AG04449 (cell line): ENCODE results near the gene SLC7A8.
"Not testable (repeated sequence)": the region's sequence is repeated elsewhere in the genome, so short reads cannot be mapped to it uniquely, and the experiment has no call there.

ENCODE experiments used
- CTCF ChIA-PET: fragments of 350-600 bp; formaldehyde crosslinking; extraction: SDS; loops from one replicate; lab custom pipeline; 2021; ENCODE audit warnings: antibody characterized with exemption; lab: Yijun Ruan, JAX
- POLR2A ChIA-PET: fragments of 400-600, 350-600 bp; formaldehyde crosslinking; extraction: SDS; loops from one replicate; lab custom pipeline; 2020; ENCODE audit warnings: antibody characterized with exemption, inconsistent platforms; lab: Yijun Ruan, JAX
- DNase-seq: peaks from one replicate; pipeline ENCODE4 v3.0.0-alpha.2; 2010; ENCODE audit warnings: low read depth, low spot score
- H3K4me3 ChIP-seq: 2 replicates; pipeline ENCODE4 v1.5.1; 2011; ENCODE audit warnings: low read depth, mild to moderate bottlenecking, control low read depth, low read length
- TF ChIP-seq, protein P1 (sequence below): IDR thresholded peaks from one replicate; pipeline ENCODE4 v1.5.1; 2011; ENCODE audit warnings: mild to moderate bottlenecking, moderate library complexity, low read length, control low read depth, inconsistent platforms; ENCODE audit not compliant: insufficient read depth; ENCODE audit errors: missing control alignments

SLC7A8 gene

DNA sequence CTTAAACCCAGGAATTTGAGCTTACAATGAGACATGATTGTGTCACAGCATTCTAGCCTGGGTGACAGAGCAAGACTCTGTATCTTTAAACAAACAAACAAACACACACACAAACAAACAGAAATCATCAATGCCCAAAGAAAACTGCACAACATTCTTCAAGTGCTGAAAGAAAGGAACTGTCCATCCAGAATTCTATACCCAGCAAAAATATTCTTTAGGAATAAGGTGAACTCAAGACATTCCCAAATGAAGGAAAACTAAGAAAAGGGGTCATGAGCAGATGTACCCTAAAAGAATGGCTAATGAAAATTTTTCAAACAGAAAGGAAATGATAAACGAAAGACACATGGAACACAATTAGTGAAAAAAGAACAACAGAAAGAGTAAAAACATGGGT, 32.0 kb upstream of the SLC7A8 start:
- CTCF ChIA-PET = interaction anchor here (1.8 to 3.5 kb wide), 2 partner anchors 29 to 94 kb away, joined by 5 to 11 read pairs; no protein-coding TSS in a partner anchor
- TF ChIP-seq, protein P1, sequence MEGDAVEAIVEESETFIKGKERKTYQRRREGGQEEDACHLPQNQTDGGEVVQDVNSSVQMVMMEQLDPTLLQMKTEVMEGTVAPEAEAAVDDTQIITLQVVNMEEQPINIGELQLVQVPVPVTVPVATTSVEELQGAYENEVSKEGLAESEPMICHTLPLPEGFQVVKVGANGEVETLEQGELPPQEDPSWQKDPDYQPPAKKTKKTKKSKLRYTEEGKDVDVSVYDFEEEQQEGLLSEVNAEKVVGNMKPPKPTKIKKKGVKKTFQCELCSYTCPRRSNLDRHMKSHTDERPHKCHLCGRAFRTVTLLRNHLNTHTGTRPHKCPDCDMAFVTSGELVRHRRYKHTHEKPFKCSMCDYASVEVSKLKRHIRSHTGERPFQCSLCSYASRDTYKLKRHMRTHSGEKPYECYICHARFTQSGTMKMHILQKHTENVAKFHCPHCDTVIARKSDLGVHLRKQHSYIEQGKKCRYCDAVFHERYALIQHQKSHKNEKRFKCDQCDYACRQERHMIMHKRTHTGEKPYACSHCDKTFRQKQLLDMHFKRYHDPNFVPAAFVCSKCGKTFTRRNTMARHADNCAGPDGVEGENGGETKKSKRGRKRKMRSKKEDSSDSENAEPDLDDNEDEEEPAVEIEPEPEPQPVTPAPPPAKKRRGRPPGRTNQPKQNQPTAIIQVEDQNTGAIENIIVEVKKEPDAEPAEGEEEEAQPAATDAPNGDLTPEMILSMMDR = no peak
- POLR2A ChIA-PET = no interaction called here
- H3K4me3 ChIP-seq = no peak overlapping the region
- no peak for DNase-seq

DNA sequence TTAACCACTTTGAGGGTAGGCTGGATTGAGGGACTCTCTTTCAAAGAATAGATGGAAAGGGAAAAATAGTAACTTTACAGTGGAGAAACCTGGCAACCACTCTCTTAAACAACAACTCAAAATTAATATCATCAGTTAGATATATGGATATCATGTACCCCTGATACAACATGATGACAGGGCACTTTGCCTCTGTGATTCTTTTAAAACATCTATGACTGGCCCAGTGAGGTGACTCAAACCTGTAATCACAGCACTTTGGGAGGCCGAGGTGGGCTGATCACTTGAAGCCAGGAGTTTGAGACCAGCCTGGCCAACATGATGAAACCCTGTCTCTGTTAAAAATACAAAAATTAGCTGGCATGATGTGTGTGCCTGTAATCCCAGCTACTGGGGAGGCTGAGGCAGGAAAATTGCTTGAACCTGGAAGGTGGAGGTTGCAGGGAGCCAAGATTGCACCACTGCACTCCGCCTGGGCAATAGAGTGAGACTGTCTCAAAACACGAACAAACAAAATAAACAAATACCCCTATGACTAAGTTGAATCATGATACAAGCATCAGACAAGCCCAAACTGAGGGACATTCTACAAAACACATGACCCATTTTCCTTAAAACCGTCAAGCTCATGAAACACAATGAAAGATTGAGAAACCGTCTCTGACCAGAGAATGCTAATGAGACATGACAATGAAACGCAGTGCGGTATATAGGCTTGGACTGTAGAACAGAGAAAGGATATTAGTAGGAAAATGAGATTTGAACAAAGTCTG, 26.4 kb upstream of the SLC7A8 start:
- no peak for DNase-seq
- CTCF ChIA-PET = interaction anchor here (2.1 kb wide), 1 partner anchor 88 kb away, joined by 9 read pairs; no protein-coding TSS in a partner anchor
- no peak overlapping the region for H3K4me3 ChIP-seq
- POLR2A ChIA-PET = no interaction called here
- TF ChIP-seq, protein P1 = no peak

DNA sequence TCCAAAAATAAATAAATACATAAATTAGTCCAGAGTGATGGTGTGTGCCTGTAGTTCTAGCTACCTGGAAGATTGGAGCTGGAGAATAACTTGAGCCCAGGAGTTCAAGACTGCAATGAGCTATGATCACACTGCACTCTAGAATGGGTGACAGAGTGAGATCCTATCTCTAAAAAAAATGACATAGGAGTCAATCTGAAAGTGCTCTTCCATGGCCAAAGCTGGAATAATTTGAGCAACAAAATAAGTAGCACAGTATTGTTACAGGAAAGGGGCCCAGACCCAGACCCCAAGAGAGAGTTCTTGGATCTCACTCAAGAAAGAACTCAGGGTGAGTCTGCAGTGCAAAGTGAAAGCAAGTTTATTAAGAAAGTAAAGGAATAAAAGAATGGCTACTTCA, 24.9 kb upstream of the SLC7A8 start:
- DNase-seq = no peak
- TF ChIP-seq, protein P1 = no peak
- no peak overlapping the region for H3K4me3 ChIP-seq
- ChIA-PET POLR2A (no interaction called here), CTCF (interaction anchor here (3.4 to 4.9 kb wide), 2 partner anchors 22 to 88 kb away, joined by 20 to 41 read pairs; no protein-coding TSS in a partner anchor)

DNA sequence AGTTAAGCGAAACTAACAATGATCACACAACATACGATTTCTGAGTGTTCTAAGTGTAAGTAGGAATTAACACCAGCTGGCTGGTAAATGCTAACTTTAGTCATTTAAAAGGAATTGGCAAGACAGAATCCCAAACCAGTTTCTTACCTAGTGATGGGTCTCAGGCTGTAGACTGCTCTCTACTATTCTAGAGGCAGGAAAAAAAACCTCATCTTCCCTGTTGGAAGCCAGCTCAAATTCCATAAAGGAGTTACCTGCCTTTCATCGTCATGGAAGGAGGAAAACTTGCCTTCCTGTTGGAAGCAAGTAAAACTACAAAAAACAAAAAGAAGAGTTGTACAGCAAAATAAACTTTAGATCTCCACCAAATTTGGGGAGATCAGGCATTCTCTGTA, 23.7 kb upstream of the SLC7A8 start:
- ChIA-PET POLR2A (no interaction called here), CTCF (interaction anchor here (3.4 to 4.9 kb wide), 2 partner anchors 21 to 86 kb away, joined by 20 to 41 read pairs; no protein-coding TSS in a partner anchor)
- TF ChIP-seq, protein P1 = no peak
- no peak overlapping the region for H3K4me3 ChIP-seq
- DNase-seq = no peak

DNA sequence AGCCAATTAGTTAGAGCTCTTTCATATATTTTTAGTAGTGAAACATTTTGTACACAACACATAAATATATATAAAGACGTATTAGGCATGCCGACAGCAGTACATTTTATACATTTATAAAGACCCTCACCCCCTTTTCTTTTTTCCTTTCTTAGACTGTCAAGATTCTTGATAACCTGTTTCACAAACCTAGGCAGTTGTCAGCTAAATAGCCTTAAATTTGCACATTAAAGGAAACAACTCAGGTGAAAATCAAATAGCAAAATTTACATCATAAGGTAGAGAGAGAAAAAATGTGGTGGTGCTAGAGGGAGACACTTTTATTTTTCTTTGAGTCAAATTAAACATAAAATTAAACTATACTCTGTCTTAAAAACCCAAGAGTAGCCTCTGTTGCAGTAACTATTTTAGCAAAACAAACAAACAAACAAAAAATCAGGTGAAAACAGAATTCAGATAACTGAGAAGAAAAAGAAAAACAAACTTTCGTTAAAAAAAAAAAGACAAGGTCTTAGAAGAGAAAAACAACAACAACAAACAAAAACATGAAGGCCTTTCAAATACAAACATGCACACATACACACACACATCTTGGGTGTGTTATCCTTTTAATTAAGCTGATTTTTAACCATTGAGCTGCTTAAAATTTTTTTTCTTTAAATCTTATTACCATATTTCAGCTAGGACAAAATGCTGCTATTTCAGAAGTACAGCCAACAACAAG, 23.1 kb upstream of the SLC7A8 start:
- TF ChIP-seq, protein P1 = no peak
- no peak for DNase-seq

DNA sequence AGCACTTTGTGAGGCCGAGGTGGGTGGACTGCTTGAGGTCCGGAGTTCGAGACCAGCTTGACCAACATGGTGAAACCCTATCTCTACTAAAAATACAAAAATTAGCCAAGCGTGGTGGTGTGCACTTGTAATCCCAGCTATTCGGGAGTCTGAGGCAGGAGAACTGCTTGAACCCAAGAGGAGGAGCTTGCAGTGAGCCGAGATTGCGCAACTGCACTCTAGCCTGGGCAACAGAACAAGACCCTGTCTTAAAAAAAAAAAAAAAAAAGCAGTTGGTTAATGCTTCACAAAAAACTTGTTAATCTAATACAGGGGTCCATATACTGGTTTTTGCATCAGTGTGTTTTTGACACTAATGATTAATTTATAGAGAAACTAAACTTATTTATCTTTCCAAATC, 18.5 kb upstream of the SLC7A8 start:
- POLR2A ChIA-PET = no interaction called here
- CTCF ChIA-PET = interaction anchor here (1.2 to 4.5 kb wide), 3 partner anchors 15 to 81 kb away, joined by 3 to 27 read pairs (median 5); no protein-coding TSS in a partner anchor

More for the DNA sequence above, 23.1 kb upstream of the SLC7A8 start:
- POLR2A ChIA-PET = no interaction called here
- CTCF ChIA-PET = interaction anchor here (1.3 to 4.9 kb wide), 3 partner anchors 20 to 86 kb away, joined by 3 to 41 read pairs (median 20); no protein-coding TSS in a partner anchor
- H3K4me3 ChIP-seq = no peak overlapping the region

DNA sequence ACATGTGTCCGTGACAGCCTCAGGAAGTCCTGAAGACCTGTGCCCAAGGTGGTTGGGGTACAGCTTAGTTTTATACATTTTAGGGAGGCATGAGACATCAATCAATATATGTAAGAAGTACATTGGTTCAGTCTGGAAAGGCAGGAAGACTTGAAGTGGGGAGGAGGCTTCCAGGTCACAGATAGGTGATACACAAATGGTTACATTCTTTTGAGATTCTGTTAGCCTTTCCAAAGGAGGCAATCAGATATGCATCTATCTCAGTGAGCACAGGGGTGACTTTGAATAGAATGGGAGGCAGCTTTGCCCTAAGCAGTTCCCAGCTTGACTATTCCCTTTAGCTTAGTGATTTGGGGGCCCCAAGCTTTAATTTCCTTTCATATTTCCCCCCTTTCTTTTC, 15.7 kb upstream of the SLC7A8 start:
- POLR2A ChIA-PET, H3K4me3 ChIP-seq, DNase-seq: not testable (repeated sequence)
- CTCF ChIA-PET = interaction anchor here (1.2 to 4.5 kb wide), 5 partner anchors 12 to 80 kb away, joined by 3 to 27 read pairs (median 3); no protein-coding TSS in a partner anchor

More for the DNA sequence above, 18.5 kb upstream of the SLC7A8 start:
- TF ChIP-seq, protein P1 = no peak
- H3K4me3 ChIP-seq = no peak overlapping the region
- no peak for DNase-seq

DNA sequence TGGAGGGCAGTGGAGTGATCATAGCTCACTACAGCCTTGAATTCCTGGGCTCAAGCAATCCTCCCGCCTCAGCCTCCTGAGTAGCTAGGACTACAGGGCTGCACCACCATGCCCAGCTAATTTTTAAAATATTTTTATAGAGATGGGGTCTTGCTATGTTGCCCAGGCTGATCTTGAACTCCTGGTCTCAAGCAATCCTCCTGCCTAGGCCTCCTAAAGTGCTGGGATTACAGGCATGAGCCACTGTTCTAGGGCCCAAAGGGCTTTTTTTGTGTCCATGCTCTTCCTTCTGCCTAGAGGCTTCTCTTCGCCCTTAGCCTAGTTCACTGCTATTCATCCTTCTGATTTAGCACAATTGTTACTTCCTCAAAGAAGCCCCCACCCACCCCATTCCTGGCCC, 13.0 kb upstream of the SLC7A8 start:
- DNase-seq, H3K4me3 ChIP-seq: not testable (repeated sequence)
- POLR2A ChIA-PET = interaction anchor here (0.7 kb wide), 1 partner anchor 8 kb away, joined by 4 read pairs; no protein-coding TSS in a partner anchor
- CTCF ChIA-PET = interaction anchor here (1.0 kb wide), 1 partner anchor 9 kb away, joined by 3 read pairs; no protein-coding TSS in a partner anchor
